Thyroid gland (tissue), 4 donors: ENCODE data around the gene APOC4.

Experiments used
- CTCF ChIP-seq, 6 experiments: fragments of 200-600 bp in 3 of 6; fragments of 450-650 bp in 3 of 6; sonication (generic) in 3 of 6; IDR thresholded peaks; one replicate each; pipeline ENCODE4 v1.5.1; 2016 to 2019; ENCODE audit warnings: antibody characterized with exemption in 6 of 6, mild to moderate bottlenecking in 2 of 6, inconsistent platforms in 1 of 6, moderate library complexity in 1 of 6
- POLR2A ChIP-seq, 2 donors: fragments of 450-650 bp; IDR thresholded peaks; one replicate each; pipeline ENCODE4 v1.6.1; 2017; ENCODE audit warnings: antibody characterized with exemption in 2 of 2, mild to moderate bottlenecking in 2 of 2, moderate library complexity in 1 of 2

DNA sequence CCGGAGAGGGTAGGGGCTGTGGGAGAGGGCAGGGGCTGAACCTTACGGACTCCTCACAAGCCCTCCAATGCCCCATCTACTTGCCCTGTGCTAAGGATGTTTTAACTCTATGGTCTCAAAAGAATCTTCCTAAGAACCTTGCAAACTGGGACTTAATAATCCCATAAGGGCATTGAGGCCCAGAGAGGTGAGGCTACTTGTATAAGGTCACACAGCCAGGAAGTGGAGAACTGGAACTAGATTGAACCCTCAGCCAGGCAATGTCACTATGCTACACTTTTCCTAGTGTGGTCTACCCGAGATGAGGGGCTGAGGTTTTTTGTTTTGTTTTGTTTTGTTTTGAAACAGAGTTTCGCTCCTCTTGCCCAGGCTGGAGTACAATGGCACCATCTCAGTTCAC lies 10.5 kb upstream of the APOC4 start:
- TF ChIP-seq CTCF (IDR thresholded peaks at IDR 0.05) (no peak), POLR2A (IDR thresholded peaks at IDR 0.05) (no peak)
